ENCODE measurements around the gene IQCH. TPM values are rescaled to one million over a fixed set of nuclear protein-coding genes. Genes with fewer than 3 reads are reported as not detected.
"Not testable (repeated sequence)": the region's sequence is repeated elsewhere in the genome, so short reads cannot be mapped to it uniquely, and the experiment has no call there.

The IQCH gene
- total RNA-seq, 4 donors from 2014 or later, result 0.27 to 4.6 (median 1.1) TPM; not detected in 1

GRCh38 chr15:67422296-67422695 is 167.7 kb downstream of the IQCH start:
- Histone ChIP-seq H3K27me3 (no peaks in the 10 kb centered on the region), H3K9me3 (no peaks in the 10 kb centered on the region), H3K4me3 (no peak overlapping the region), H3K36me3 (peaks cover 0 to 9% of the 10 kb centered on the region in 2 donors), H3K4me1 (no peaks in the 10 kb centered on the region), H3K27ac (no peak overlapping the region)
- ATAC-seq, result no peak
- 55 to 89% methylated on average over 1 of the region's 1 CpG for WGBS, 2 donors (ENCODE audit: low coverage in 1 of 2)
- no peak for TF ChIP-seq POLR2A (IDR thresholded peaks at IDR 0.05)

- TF ChIP-seq POLR2AphosphoS5 (IDR thresholded peaks at IDR 0.05), result no peak
- no peak for TF ChIP-seq EP300 (IDR thresholded peaks at IDR 0.05)
- TF ChIP-seq POLR2A (IDR thresholded peaks at IDR 0.05), result no peak
- TF ChIP-seq, protein P1, sequence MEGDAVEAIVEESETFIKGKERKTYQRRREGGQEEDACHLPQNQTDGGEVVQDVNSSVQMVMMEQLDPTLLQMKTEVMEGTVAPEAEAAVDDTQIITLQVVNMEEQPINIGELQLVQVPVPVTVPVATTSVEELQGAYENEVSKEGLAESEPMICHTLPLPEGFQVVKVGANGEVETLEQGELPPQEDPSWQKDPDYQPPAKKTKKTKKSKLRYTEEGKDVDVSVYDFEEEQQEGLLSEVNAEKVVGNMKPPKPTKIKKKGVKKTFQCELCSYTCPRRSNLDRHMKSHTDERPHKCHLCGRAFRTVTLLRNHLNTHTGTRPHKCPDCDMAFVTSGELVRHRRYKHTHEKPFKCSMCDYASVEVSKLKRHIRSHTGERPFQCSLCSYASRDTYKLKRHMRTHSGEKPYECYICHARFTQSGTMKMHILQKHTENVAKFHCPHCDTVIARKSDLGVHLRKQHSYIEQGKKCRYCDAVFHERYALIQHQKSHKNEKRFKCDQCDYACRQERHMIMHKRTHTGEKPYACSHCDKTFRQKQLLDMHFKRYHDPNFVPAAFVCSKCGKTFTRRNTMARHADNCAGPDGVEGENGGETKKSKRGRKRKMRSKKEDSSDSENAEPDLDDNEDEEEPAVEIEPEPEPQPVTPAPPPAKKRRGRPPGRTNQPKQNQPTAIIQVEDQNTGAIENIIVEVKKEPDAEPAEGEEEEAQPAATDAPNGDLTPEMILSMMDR (IDR thresholded peaks at IDR 0.05), result peak; percentile 60 to 81 (median 70)
- ATAC-seq, result peak; percentile 62
- Histone ChIP-seq H3K27me3 (no peaks in the 10 kb centered on the region), H3K4me3 (no peak overlapping the region), H3K4me1 (no peaks in the 10 kb centered on the region), H3K36me3 (peaks cover 0 to 6% of the 10 kb centered on the region in 2 donors), H3K27ac (no peak overlapping the region), H3K9me3 (no peaks in the 10 kb centered on the region)
- WGBS, 2 donors (ENCODE audit: low coverage in 1 of 2), result 48 to 55% methylated on average over 2 to 3 of the region's 3 CpGs
These were observed 179.0 kb downstream of the IQCH start for GRCh38 chr15:67433495-67434099.

- 78 to 100% methylated on average over 2 to 7 of the region's 13 CpGs for WGBS, 2 donors (ENCODE audit: low coverage in 1 of 2)
- not testable (repeated sequence) for H3K4me3 ChIP-seq, H3K4me1 ChIP-seq, H3K9me3 ChIP-seq, H3K27ac ChIP-seq, ATAC-seq, H3K36me3 ChIP-seq, H3K27me3 ChIP-seq
These were observed 182.0 kb downstream of the IQCH start for GRCh38 chr15:67436351-67437250.

DNA sequence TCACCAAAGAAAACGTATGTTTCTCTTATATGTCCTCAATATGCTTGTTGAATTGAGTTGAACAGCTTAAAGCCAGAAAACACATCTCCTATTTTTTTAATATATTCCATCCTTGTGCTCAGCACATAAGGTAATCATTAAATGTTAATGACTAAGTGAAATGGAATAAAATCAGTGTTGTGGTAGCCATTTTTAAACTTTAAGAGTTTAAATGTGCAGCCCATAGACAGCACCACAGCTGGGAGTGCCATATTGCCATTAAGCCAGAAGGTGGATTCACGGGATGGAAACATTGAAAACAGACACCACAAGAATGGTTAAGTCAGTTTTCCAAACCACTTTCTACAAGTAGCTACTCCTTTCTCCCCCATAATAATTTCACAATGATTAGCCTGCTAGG is 189.5 kb downstream of the IQCH start:
- Histone ChIP-seq H3K36me3 (peaks cover 0 to 10% of the 10 kb centered on the region in 2 donors), H3K4me3 (no peak overlapping the region), H3K9me3 (no peaks in the 10 kb centered on the region), H3K27ac (no peak overlapping the region), H3K4me1 (no peaks in the 10 kb centered on the region), H3K27me3 (no peaks in the 10 kb centered on the region)
- no peak for TF ChIP-seq POLR2A (IDR thresholded peaks at IDR 0.05)
- TF ChIP-seq, protein P1 (IDR thresholded peaks at IDR 0.05), result no peak
- TF ChIP-seq POLR2AphosphoS5 (IDR thresholded peaks at IDR 0.05), result no peak
- no peak for TF ChIP-seq EP300 (IDR thresholded peaks at IDR 0.05)
- ATAC-seq, result no peak
- WGBS, 2 donors (ENCODE audit: low coverage in 1 of 2), result 61 to 89% methylated on average over 2 of the region's 2 CpGs

DNA sequence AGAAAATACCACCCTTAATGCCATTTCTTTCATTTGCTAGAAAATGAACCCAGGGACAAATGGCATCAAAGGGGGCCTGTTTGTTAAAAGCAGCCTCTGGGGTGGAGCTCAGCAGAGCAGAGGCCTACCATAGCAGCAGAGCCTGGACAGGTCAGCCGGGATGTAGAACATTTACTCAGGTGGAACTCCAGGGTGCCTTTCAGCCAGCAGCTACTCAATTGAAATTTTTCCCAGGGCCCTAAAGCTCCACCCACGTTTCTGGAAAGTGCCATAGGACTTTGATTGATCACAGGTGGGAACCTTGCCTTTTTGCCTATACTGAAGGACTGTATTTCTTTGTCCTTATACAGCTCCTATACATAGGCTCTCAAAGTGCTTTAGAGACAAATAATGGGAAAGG is 191.9 kb downstream of the IQCH start:
- H3K9me3 ChIP-seq, result no peaks in the 10 kb centered on the region
- no peak overlapping the region for H3K4me3 ChIP-seq
- no peak for TF ChIP-seq POLR2A (IDR thresholded peaks at IDR 0.05)
- TF ChIP-seq POLR2AphosphoS5 (IDR thresholded peaks at IDR 0.05), result no peak
- TF ChIP-seq, protein P1 (IDR thresholded peaks at IDR 0.05), result no peak
- no peak for TF ChIP-seq EP300 (IDR thresholded peaks at IDR 0.05)
- no peaks in the 10 kb centered on the region for H3K4me1 ChIP-seq
- WGBS, 2 donors (ENCODE audit: low coverage in 1 of 2), result 57 to 86% methylated on average over 1 to 2 of the region's 2 CpGs
- no peaks in the 10 kb centered on the region for H3K27me3 ChIP-seq
- no peak overlapping the region for H3K27ac ChIP-seq
- ATAC-seq, result no peak
- H3K36me3 ChIP-seq, result peaks cover 0 to 7% of the 10 kb centered on the region in 2 donors

DNA sequence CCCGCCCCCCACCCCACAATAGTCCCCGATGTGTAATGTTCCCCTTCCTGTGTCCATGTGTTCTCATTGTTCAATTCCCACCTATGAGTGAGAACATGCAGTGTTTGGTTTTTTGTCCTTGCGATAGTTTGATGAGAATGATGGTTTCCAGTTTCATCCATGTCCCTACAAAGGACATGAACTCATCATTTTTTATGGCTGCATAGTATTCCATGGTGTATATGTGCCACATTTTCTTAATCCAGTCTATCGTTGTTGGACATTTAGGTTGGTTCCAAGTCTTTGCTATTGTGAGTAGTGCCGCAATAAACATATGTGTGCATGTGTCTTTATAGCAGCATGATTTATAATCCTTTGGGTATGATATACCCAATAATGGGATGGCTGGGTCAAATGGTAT is 193.8 kb downstream of the IQCH start:
- 90% methylated on average over 2 of the region's 5 CpGs; no CpG with 5 or more reads in 1 of the 2 donors for WGBS, 2 donors (ENCODE audit: low coverage in 1 of 2)
- not testable (repeated sequence) for H3K4me1 ChIP-seq, H3K27me3 ChIP-seq, H3K27ac ChIP-seq, H3K4me3 ChIP-seq, H3K36me3 ChIP-seq, ATAC-seq, H3K9me3 ChIP-seq

DNA sequence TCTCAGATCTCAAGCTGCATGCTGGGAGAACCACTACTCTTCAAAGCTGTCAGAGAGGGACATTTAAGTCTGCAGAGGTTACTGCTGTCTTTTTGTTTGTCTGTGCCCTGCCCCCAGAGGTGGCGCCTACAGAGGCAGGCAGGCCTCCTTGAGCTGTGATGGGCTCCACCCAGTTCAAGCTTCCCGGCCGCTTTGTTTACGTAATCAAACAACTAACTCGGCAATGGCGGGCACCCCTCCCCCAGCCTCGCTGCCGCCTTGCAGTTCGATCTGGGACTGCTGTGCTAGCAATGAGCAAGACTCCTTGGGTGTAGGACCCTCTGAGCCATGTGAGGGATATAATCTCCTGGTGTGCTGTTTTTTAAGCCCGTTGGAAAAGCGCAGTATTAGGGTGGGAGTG is 199.1 kb downstream of the IQCH start:
- not testable (repeated sequence) for H3K4me3 ChIP-seq, H3K36me3 ChIP-seq, H3K27ac ChIP-seq, H3K27me3 ChIP-seq, H3K9me3 ChIP-seq, H3K4me1 ChIP-seq, ATAC-seq
- WGBS, 2 donors (ENCODE audit: low coverage in 1 of 2), result 100% methylated on average over 2 of the region's 11 CpGs; no CpG with 5 or more reads in 1 of the 2 donors
